ENCODE data around the gene ARID3B.

ARID3B gene

DNA sequence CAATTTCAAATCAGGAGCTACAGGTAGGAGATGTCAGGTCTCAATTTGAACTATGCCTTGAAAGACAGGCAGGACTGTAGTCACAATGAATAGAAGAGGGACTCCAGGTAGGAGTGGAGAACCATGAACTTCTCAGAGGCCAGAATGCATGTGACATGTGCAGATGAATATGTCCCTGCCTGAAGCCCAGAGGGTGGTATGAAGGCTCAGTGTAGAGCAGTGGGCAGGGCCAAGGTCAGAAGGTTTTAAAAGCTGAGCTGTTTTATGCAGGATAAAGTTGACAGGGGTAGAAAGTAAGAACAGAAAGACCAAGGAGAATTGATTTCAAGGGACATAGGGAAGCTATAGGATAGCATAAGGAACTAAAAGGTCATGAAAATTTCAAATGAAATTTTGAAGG is 105.5 kb downstream of the ARID3B start:
- no peak for DNase-seq
